Measurements from ENCODE around the gene PRSS53.

Gene PRSS53

DNA sequence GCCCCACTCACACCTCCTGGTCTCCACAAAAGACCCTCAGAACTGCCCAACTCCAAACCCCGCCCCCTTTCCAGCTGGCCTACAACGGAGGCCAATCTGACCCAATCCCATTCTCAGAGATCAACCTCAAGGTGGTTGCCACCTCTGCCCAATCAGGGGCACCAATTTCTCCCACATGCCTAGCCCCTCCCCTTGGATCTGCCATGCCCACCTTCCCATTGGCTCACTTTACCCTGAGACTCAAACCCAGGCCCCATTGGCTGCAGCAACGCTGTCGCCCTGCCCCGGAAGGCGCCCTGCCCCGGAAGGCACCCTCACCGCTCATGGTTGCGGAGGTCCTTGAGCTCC lies 25.3 kb downstream of the PRSS53 start:
- no peak overlapping the region for H3K4me3 ChIP-seq (ENCODE audit: control insufficient read depth, low read depth, low read length)
- no peak for DNase-seq (ENCODE audit: low read depth)
- TF ChIP-seq CTCF (IDR thresholded peaks at IDR 0.05; ENCODE audit: control insufficient read depth, insufficient read depth, low read depth, low read length, missing control alignments) = no peak

DNA sequence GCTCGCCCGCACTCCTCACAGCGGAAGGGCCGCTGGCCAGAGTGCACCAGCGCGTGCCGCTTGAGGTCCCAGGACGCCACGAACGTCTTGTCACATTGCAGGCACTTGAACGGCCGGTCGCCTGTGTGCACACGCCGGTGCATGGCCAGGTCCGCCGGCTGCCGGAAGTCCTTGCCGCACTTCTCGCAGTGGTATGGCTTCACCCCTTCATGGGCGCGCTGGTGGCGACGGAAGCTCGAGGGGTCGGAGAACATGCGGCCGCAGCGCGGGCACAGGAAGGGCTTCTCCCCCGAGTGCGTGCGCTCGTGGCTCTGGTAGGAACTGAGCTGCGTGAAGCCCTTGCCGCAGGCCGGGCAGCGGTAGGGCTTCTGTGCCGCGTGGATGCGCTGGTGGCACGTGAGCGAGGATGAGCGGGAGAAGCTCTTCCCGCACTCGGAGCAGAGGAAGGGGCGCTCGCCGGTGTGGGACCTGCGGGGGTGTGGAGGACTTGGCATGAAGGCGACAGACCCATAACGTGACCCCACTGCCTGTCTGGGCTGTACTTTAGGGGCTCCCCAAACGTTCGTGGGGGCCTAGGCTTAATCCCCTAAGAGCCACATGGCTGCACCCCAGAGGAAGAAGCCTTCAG lies 26.8 kb downstream of the PRSS53 start:
- TF ChIP-seq CTCF (IDR thresholded peaks at IDR 0.05; ENCODE audit: control insufficient read depth, insufficient read depth, low read depth, low read length, missing control alignments) = no peak
- DNase-seq (ENCODE audit: low read depth) = no peak
- H3K4me3 ChIP-seq (ENCODE audit: control insufficient read depth, low read depth, low read length) = no peak overlapping the region

DNA sequence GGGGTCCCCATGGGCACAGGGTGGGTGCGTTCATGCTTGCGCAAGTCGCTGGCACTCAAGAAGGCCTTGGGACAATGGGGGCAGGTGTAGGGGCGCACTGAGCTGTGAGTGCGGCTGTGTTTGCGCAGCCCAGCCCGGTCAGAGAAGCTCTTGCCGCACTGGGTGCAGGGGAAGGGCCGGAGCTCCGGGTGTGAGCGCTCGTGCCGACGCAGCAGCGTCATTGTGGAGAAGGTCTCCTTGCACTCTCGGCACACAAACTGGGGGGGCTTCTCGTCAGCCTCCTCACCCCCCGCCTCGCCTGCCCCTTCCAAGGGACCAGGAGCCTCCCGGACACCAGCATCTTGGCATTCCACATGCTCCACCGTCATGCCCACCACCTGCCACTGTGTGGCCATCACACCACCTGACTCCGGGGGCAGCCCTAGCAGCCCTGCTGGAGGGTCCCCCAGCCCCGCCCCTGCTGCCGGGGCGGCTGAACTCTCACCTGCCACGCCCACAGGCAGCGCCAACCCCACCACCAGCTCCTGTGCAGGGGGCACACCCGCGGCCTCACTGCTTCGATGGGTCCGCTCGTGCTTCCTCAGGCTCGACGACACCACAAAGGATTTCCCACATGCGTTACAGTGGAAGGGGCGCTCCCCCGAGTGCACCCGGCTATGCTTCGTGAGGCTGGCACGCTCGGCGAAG lies 27.5 kb downstream of the PRSS53 start:
- DNase-seq (ENCODE audit: low read depth) = no peak
- no peak for TF ChIP-seq CTCF (IDR thresholded peaks at IDR 0.05; ENCODE audit: control insufficient read depth, insufficient read depth, low read depth, low read length, missing control alignments)
- no peak overlapping the region for H3K4me3 ChIP-seq (ENCODE audit: control insufficient read depth, low read depth, low read length)

DNA sequence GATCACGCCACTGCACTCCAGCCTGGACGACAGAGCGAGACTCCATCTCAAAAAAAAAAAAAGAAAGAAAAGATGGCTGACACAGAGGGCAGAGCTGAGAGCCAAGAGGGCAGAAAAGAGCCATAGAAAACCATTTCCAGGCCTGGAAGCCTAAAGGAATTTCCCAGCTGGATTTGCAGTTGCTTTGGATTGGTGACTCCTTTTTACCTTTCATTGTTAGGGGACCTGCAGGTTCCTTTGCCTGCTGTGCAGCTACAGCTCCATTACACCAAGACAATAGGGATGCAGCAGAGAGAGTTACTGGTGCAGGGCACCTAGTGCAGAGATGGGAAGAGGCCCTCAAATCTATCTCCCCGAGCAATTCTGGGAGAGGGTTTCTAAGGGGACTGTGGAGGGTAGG lies 33.1 kb downstream of the PRSS53 start:
- no peak for TF ChIP-seq CTCF (IDR thresholded peaks at IDR 0.05; ENCODE audit: control insufficient read depth, insufficient read depth, low read depth, low read length, missing control alignments)
- no peak for DNase-seq (ENCODE audit: low read depth)
- H3K4me3 ChIP-seq (ENCODE audit: control insufficient read depth, low read depth, low read length) = no peak overlapping the region

DNA sequence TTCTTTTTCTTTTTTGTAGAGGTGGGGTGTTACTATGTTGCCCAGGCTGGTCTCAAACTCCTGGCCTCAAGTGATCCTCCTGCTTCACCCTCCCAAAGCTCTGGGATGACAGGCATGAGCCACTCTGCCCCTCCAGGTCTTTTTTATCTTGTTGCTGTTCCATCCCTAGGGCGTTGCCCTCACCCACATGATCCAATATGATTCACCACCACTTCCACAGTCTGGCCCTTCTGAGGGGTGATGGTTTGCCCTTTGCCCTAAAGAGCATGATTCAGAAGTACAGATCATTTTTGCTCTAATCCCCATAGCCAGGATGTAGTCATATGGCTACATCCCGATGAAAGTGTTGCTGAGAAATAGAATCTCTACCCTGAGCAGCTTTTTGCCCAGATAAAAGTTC lies 36.6 kb downstream of the PRSS53 start:
- H3K4me3 ChIP-seq (ENCODE audit: control insufficient read depth, low read depth, low read length) = no peak overlapping the region
- TF ChIP-seq CTCF (IDR thresholded peaks at IDR 0.05; ENCODE audit: control insufficient read depth, insufficient read depth, low read depth, low read length, missing control alignments) = no peak
- DNase-seq (ENCODE audit: low read depth) = peak; percentile 79

GRCh38 chr16:31050280-31051030 lies 38.3 kb downstream of the PRSS53 start:
- H3K4me3 ChIP-seq (ENCODE audit: control insufficient read depth, low read depth, low read length) = no peak overlapping the region
- no peak for TF ChIP-seq CTCF (IDR thresholded peaks at IDR 0.05; ENCODE audit: control insufficient read depth, insufficient read depth, low read depth, low read length, missing control alignments)
- DNase-seq (ENCODE audit: low read depth) = no peak

All from AG09309 (cell line).